ENCODE data around the gene TAPBPL.
A peak's percentile ranks its signal among the peaks of the same experiment; 100 is the strongest.
"Not testable (repeated sequence)": the region's sequence is repeated elsewhere in the genome, so short reads cannot be mapped to it uniquely, and the experiment has no call there.

Gene TAPBPL, protein sequence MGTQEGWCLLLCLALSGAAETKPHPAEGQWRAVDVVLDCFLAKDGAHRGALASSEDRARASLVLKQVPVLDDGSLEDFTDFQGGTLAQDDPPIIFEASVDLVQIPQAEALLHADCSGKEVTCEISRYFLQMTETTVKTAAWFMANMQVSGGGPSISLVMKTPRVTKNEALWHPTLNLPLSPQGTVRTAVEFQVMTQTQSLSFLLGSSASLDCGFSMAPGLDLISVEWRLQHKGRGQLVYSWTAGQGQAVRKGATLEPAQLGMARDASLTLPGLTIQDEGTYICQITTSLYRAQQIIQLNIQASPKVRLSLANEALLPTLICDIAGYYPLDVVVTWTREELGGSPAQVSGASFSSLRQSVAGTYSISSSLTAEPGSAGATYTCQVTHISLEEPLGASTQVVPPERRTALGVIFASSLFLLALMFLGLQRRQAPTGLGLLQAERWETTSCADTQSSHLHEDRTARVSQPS

DNA sequence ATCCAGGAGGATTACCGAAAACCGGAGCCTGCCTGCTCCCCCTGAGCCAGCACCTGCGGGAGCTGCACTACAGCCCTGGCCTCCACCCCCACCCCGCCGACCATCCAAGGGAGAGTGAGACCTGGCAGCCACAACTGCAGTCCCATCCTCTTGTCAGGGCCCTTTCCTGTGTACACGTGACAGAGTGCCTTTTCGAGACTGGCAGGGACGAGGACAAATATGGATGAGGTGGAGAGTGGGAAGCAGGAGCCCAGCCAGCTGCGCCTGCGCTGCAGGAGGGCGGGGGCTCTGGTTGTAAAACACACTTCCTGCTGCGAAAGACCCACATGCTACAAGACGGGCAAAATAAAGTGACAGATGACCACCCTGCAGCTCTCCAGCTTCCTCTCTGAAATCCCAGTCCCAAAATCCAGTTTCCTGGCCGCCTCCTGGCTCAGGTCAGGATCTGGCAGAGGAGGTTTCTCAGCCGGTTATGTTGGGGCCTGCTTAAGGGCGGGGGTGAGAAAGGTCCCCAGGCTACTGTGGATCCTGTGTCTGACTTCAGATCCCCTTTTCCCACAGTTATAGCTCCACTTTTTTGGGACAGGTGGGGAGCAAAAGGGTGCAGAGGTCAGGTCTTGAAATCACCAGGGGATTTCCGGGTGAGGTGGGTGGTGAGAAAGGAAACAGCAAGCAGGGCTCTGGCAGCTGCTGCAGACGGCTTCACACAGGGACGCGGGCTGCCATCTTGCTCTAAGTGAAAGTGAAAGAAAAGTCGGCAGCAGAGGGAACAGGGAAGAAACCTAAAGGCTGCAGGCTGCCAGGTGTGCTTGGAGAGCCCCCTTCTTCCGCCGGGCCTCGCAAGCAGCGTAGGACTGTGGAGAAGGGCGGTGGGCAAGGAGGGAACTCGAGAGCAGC is at the start of gene TAPBPL:
Gene TAPBPL (plus strand): TSS at position 695 of the 897 bp plus-strand sequence. CDS start 207 bp downstream, outside the sequence.
- Mint-ChIP-seq H3K27ac (peak within 1 kb of the TSS; percentile 99), H3K36me3 (ENCODE audit: low read depth) (peaks cover 85% of the 10 kb centered on the region), H3K9me3 (no peaks in the 10 kb centered on the region), H3K27me3 (no peaks in the 10 kb centered on the region), H3K4me3 (peak within 1 kb of the TSS; percentile 97), H3K4me1 (ENCODE audit: low read depth) (peaks cover 80% of the 10 kb centered on the region)

DNA sequence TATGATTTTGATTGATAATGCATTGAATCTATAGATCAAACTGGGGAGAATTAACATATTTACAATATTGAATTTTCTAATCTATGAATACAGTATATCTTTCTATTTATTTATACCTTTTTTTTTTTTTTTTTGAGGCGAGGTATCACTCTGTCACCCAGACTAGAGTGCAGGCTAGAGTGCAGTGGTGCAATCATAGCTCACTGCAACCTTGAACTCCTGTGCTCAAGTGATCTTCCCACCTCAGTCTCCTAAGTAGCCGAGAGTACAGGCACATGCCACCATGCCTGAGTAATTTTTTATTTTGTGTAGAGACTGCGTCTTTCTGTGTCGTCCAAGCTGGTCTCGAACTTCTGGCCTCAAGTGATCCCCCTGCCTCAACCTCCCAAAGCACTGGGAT is 47.5 kb upstream of the TAPBPL start:
- Mint-ChIP-seq H3K9me3 (no peaks in the 10 kb centered on the region), H3K27me3 (no peaks in the 10 kb centered on the region), H3K27ac (no peak overlapping the region)

DNA sequence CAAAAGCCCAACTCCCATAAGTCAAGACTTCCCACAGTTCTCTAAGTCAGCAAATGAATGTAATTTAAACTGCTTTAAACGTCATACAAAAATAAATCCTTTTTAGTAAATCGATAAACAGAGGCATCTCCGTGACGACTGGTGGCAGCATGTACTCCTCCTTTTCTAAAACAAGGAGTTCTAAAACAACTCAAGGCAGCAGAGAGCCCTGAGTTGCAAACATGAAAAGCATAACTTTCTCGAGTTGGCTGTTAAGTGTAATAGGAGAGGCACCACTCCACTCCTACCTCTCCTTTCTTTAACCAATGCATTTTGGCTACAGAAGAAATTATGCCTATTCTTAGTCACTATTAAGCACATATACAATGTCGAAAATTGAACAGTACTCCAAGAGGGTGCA is 45.9 kb upstream of the TAPBPL start:
- Mint-ChIP-seq H3K9me3 (no peaks in the 10 kb centered on the region), H3K4me3 (no peak overlapping the region), H3K36me3 (ENCODE audit: low read depth) (no peaks in the 10 kb centered on the region), H3K4me1 (ENCODE audit: low read depth) (no peaks in the 10 kb centered on the region), H3K27ac (no peak overlapping the region), H3K27me3 (no peaks in the 10 kb centered on the region)

More for the DNA sequence above, 47.5 kb upstream of the TAPBPL start:
- Mint-ChIP-seq H3K4me3 (no peak overlapping the region), H3K4me1 (ENCODE audit: low read depth) (no peaks in the 10 kb centered on the region), H3K36me3 (ENCODE audit: low read depth) (no peaks in the 10 kb centered on the region)

DNA sequence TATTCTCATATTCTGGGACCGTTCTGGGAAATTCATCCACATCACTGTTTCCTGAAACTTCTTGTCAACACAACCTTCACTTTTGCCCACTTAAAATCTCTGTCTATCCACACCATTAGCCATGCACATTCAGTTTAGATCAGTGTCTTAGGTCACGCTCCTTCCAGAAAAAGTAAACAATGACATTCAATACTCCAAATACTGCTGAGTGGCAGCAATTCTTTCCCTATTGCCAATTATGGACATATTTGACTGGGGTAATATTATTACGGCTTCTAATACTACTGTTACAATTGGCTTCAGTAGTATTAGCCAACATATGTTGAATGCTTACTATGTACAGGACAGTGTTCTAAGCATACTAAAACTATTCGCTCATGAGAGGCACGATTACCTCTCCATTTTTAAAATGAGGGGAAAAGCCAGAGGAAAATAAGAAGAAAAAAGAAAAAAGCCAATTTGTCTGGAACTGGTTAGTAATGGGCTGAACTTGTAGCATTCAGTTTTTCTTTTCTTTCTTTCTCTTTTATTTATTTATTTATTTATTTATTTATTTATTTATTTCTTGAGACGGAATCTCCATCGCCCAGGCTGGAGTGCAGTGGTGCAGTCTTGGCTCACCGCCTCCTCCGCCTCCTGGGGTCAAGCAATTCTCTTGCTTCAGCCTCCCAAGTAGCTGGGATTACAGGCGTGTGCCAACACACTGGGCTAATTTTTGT is 44.4 kb upstream of the TAPBPL start:
- Mint-ChIP-seq H3K4me3 (no peak overlapping the region), H3K36me3 (ENCODE audit: low read depth) (no peaks in the 10 kb centered on the region), H3K27ac (no peak overlapping the region), H3K4me1 (ENCODE audit: low read depth) (no peaks in the 10 kb centered on the region), H3K9me3 (no peaks in the 10 kb centered on the region), H3K27me3 (no peaks in the 10 kb centered on the region)

DNA sequence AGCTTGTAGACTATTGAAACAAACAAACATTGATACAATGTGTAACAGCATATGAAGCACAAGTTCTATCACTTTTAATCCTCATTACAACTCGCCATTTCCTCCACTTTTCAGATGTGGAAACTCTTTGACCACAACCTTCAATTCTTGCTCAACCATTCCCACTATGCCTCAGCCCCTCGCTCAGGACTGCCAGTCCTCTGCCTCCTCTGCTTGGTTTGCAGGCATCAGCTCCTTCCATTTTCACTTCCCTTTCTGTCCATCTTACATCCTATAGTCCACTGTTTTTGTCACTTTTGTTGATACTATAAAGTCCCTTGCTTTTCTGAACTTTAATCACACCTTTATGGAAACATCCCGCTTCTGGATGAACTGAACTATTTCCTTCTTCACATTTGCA is 35.2 kb upstream of the TAPBPL start:
- Mint-ChIP-seq H3K4me1 (ENCODE audit: low read depth) (peaks cover 13% of the 10 kb centered on the region), H3K27ac (peak overlapping the region; percentile 54), H3K36me3 (ENCODE audit: low read depth) (no peaks in the 10 kb centered on the region), H3K4me3 (no peak overlapping the region), H3K9me3 (no peaks in the 10 kb centered on the region), H3K27me3 (no peaks in the 10 kb centered on the region)

DNA sequence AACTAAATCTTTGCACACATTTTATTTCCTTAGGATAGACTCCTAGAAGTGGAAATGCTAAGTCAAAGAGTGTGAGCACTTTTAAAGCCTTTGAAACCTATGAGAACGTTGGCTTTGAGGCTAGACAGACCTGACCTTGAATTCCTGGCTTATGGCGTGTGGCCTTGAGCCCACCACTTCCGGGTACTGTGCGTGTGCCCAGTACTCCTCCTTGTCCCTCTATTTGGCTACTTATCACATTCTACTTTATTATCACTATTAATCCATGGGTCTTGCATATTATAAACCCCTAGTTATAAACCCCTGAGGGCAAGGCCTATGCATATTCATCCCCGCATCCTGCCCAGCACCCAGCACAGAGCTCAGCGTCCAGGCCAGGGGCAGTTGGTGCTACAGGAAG is 33.0 kb upstream of the TAPBPL start:
- no peaks in the 10 kb centered on the region for H3K27me3 Mint-ChIP-seq
- no peak overlapping the region for H3K27ac Mint-ChIP-seq
- H3K4me1 Mint-ChIP-seq (ENCODE audit: low read depth): peaks cover 20% of the 10 kb centered on the region
- no peaks in the 10 kb centered on the region for H3K9me3 Mint-ChIP-seq
- no peaks in the 10 kb centered on the region for H3K36me3 Mint-ChIP-seq (ENCODE audit: low read depth)
- H3K4me3 Mint-ChIP-seq: no peak overlapping the region

DNA sequence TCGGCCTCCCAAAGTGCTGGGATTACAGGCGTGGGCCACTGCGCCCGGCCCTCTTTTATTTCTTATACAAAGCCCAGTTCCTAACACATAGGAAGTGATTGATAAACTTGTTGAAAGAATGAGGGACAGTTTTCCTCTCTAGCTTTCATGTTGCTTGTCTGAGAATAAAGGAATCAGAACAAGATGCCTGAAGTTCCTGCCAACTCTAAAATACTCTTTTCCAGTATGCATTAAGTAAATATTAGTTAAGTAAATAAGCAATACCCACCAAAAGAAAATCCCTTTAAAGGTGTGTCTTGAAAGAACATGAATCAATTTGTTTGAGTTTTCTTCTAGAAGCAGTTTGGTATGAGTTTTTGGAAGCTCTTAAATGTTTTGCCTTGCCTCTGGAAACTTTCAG is 31.5 kb upstream of the TAPBPL start:
- Mint-ChIP-seq H3K9me3 (no peaks in the 10 kb centered on the region), H3K27ac (no peak overlapping the region), H3K4me3 (no peak overlapping the region), H3K4me1 (ENCODE audit: low read depth) (peaks cover 35% of the 10 kb centered on the region), H3K36me3 (ENCODE audit: low read depth) (no peaks in the 10 kb centered on the region), H3K27me3 (no peaks in the 10 kb centered on the region)

DNA sequence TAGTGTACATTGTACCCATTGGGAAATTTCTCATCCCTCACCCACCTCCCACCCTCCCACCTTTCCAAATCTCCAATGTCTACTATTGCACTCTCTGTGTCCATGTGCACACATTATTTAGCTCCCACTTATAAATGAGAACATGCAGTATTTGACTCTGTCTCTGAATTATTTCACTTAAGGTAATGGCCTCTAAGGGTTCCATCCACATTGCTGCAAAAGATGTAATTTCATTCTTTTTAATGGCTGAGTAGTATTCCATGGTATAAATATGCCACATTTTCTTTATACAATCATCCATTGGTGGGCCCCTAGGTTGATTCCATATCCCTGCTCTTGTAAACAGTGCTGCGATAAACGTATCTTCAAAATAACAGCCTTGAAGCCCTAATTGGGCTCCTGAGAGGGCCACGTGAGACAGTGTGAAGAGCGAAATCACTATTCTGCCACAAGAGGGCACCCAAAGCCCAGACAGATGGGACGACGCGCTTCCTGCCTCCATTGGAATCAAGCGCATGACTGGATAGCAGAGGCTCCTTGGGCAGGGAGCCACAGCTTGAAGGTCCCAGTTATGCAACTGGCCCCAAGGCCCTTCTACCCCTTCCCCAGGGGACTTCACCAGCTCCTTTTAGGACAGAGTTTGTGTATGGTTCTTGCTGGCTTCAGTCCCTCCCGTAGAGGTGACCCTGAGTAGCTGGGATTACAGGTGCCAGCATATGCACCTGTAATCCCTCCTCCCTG is 28.4 kb upstream of the TAPBPL start:
- Mint-ChIP-seq H3K9me3 (no peaks in the 10 kb centered on the region), H3K36me3 (ENCODE audit: low read depth) (no peaks in the 10 kb centered on the region), H3K4me1 (ENCODE audit: low read depth) (peaks cover 53% of the 10 kb centered on the region), H3K27ac (peak overlapping the region; percentile 95), H3K27me3 (no peaks in the 10 kb centered on the region), H3K4me3 (peak overlapping the region; percentile 65)

DNA sequence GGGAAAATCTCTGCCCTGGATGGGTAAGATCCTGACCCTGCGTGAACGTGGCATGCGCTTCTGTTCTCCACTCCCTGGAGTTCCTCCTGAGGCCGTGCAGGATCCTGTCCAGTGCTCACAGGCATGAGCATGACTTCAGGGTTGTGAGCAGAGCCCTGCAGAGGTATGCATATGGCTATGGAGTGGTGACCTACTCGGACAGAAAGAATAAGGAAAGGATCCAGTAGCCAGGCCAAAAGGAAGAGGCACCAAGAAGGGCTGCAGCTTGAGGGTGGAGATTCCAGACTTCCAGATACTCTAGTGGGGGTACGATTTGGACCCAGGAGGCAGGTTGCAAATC is 27.9 kb upstream of the TAPBPL start:
- peak overlapping the region; percentile 65 for H3K4me3 Mint-ChIP-seq

DNA sequence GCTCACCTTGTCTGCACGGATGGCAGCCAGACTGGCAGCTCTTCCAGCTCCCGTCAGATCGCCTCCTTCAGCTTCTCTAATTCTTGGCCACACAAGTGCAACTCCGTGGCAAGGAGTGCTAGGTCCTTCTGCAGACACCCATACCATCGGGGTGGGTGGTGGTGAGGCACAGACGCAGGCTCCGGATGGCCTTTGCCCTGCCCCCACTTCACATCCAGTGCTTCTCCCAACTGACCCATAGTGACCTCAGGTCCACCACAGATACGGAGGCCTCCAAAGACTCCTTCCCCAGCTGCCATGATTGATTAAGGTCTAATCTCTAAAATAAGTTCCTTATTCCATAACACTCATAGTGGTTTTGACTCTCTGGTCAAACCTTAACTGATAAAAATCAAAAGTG is 27.0 kb upstream of the TAPBPL start:
- Mint-ChIP-seq H3K4me3 (peak overlapping the region; percentile 52), H3K27ac (peak overlapping the region; percentile 93), H3K36me3 (ENCODE audit: low read depth) (no peaks in the 10 kb centered on the region), H3K27me3 (no peaks in the 10 kb centered on the region), H3K4me1 (ENCODE audit: low read depth) (peaks cover 61% of the 10 kb centered on the region), H3K9me3 (no peaks in the 10 kb centered on the region)

More for the DNA sequence above, 27.9 kb upstream of the TAPBPL start:
- H3K27ac Mint-ChIP-seq: peak overlapping the region; percentile 95
- peaks cover 56% of the 10 kb centered on the region for H3K4me1 Mint-ChIP-seq (ENCODE audit: low read depth)
- H3K36me3 Mint-ChIP-seq (ENCODE audit: low read depth): no peaks in the 10 kb centered on the region
- H3K9me3 Mint-ChIP-seq: no peaks in the 10 kb centered on the region
- no peaks in the 10 kb centered on the region for H3K27me3 Mint-ChIP-seq

DNA sequence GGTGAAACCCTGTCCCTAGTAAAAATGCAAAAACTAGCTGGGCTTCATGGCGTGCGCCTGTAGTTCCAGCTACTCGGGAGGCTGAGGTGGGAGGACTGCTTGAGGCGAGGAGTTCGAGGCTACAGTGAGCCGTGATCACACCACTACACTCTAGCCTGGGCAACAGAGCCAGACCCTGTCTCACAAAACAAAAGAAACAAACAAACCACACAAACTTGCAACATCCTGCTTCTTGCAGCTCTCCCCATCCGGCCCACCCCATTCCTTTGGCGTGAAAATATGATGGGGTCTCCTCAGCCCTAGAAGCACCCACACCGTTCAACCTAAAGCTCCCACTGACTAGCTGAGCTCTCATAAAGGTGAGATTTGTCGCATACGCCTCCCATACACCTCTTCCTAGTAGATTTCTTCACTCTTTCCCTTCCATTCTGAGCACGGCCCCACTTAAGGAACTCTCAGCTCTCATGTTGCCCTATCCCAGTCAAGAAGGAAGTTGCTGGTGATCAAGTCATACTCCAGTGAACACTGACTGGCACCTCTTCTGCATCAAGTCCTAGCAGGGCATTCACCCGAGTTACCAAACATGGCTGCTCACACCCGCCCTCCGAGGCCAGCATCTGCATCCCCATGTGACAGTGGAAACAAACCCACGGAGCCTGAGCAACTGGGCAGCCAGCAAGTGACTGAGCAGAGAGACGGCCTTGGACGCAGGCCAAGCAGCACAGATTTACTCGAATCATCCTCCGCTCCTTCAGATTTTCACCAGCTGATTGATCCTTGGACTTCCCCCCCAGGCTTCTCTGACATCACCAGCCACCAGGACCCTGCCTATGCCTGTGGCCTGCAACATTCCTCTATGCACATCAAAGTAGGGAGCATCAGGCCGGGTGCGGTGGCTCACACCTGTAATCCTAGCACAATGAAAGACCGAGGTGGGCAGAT is 26.0 kb upstream of the TAPBPL start:
- no peaks in the 10 kb centered on the region for H3K36me3 Mint-ChIP-seq (ENCODE audit: low read depth)
- H3K9me3 Mint-ChIP-seq: no peaks in the 10 kb centered on the region
- H3K27ac Mint-ChIP-seq: peak overlapping the region; percentile 98
- H3K4me1 Mint-ChIP-seq (ENCODE audit: low read depth): peaks cover 71% of the 10 kb centered on the region
- peak overlapping the region; percentile 79 for H3K4me3 Mint-ChIP-seq
- no peaks in the 10 kb centered on the region for H3K27me3 Mint-ChIP-seq

DNA sequence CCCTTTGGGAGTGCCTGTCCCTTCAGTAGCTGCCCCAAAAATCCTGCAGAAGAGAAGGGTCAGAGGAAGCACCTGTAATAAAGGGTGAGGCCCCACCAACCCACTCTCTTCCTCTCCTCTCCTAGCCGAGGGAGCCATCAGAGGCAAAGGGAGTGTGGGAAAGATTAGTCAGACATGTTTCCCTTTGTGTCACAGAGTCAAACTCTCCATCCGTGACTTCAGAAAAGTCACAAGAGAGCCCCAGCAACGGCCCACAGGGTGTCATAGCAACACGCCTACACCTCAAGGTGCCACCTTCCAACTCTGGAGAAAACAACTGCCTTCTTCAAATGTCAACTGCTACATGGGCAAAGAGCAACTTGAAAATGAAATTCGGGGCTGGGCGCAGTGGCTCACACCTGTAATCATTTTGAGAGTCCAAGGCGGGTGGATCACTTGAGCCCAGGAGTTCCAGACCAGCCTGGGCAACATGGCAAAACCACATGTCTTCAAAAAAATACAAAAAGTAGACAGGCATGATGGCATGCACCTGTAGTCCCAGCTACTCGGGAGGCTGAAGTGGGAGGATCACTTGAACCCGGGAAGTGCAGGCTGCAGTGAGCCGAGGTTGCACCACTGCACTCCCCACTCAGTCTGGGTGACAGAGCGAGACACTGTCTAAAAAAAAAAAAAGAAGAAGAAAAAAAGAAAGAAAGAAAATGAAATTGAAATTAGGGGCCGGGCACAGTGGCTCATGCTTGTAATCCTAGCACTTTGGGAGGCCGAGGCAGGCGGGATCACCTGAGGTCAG is 24.8 kb upstream of the TAPBPL start:
- H3K9me3 Mint-ChIP-seq: no peaks in the 10 kb centered on the region
- peaks cover 79% of the 10 kb centered on the region for H3K4me1 Mint-ChIP-seq (ENCODE audit: low read depth)
- peak overlapping the region; percentile 79 for H3K4me3 Mint-ChIP-seq

DNA sequence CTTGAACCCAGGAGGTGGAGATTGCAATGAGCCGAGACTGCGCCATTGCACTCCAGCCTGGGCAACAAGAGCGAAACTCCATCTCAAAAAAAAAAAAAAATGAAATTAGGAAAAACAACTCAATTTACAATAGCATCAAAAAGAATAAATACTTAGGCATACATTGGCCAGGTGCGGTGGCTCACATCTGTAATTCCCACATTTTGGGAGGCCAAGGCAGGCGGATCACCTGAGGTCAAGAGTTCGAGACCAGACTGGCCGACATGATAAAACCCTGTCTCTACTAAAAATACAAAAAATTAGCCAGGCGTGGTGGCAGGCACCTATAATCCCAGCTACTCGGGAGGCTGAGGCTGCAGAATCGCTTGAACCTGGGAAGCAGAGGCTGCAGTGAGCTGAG is 24.0 kb upstream of the TAPBPL start:
- peak overlapping the region; percentile 98 for H3K27ac Mint-ChIP-seq

More for the DNA sequence above, 24.8 kb upstream of the TAPBPL start:
- Mint-ChIP-seq H3K27ac (peak overlapping the region; percentile 98), H3K27me3 (no peaks in the 10 kb centered on the region), H3K36me3 (ENCODE audit: low read depth) (no peaks in the 10 kb centered on the region)

More for the DNA sequence above, 24.0 kb upstream of the TAPBPL start:
- not testable (repeated sequence) for H3K27me3 Mint-ChIP-seq; H3K36me3 Mint-ChIP-seq (ENCODE audit: low read depth); H3K9me3 Mint-ChIP-seq
- peaks cover 86% of the 10 kb centered on the region for H3K4me1 Mint-ChIP-seq (ENCODE audit: low read depth)
- H3K4me3 Mint-ChIP-seq: peak overlapping the region; percentile 79

Measured in stimulated activated naive CD8-positive, alpha-beta T cell treated with anti-CD3 and anti-CD28 coated beads, Interleukin-15, Interleukin-2, amounts not matched to agents 100 ng/mL and 50 ng/mL, for 24 hours (primary cell).